T-helper 2 cell (primary cell): ENCODE data around the gene TP53I3.
"Not testable (repeated sequence)": the region's sequence is repeated elsewhere in the genome, so short reads cannot be mapped to it uniquely, and the experiment has no call there.

Source experiments
- DNase-seq, 5 experiments: peaks; one replicate each; pipeline versions ENCODE4 v3.0.0 to v3.0.0-alpha.2; 2012 to 2022

Gene TP53I3

DNA sequence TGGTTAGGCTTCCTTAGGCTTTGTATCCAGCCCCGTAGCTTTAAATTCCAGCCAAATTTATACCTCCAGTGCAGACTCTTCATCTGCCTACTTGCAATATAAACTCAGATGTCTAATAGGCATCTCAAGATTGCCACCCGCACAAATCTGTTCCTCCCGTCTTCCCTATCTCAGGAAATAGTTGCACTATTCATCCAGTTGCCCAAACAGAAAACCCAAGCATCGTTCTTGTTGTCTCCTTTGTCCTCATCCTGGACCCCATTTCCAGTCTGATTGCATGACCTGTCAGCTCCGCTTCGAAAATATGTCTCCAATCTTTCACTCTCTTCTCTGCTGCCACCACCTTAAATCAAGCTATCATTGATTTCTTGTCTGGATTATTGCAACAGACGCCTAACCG lies 32.8 kb downstream of the TP53I3 start:
- no peak for DNase-seq

DNA sequence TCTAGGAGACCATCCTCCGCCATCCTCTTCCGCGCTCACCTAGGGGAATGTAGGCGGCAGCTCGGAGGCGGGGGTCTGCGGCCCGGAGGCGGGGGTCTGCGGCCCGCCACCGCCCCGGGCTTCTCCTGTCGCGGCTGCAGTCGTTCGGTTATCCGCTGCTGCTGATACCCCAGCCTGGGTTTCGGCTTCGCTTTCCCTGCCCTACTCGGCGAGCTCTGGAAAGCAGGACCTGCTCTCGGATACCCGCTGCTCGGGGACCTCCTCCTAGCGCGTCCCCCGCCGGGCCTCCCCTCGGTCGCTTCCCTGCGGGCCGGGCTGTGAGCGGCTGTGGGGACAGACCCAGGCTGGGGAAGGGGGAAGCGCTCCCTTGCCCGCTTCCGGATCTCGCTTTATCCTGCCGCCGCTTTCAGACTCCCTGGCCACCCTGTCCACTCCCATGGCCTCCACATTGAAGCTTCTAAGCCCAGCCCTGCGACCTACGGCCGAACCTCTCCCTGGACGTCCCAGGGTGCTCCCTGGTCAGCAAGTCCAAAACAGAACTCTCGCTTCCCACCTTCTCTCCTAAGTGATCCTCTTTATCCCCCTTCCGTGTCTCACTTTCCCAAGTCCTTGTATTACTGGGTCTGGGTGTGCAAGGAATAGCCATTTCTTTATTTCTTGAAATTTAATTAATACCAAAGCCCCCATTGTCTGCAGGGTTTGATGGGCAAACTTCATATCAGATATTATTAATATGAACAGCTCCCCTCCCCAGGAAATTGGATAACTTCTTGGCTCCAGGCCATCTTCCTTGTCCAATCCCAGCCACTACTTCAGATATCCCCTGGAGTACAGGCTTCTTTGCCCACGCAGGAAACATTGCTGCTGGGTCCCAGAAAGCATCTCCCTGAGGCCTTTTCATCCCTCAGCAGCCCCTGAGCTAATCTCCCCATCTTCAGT lies 34.3 kb downstream of the TP53I3 start:
- peak in 1 of 5 experiments; percentile 6 for DNase-seq

DNA sequence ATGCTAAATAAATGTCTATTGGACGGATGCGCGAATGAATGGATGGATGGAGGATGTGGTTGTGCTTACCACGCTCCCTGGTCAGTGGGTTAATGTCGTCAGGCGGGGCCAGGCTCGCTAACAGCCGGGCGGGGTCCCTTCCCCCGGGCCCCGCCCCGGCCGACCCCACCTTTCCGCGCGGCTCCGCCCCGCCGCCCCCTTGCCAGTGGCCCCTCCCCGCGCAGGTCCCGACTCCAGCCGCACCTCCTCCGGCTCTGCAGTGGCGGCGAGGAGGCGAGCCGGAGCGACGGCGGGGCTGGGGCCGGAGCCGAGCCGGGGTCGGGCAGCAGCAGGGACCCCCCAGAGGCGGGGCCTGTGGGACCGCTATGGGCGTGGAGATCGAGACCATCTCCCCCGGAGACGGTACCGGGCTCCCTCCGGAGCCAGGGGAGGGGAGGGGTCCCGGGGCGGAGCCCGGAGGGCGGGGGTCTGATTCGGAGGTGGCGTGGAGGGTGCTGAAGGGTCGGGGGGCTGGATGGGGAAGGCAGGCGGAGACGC lies 35.1 kb downstream of the TP53I3 start, which contains the start of gene FKBP1B:
TSS of gene FKBP1B (plus strand) at position 257 of the 537 bp plus-strand sequence. CDS start at position 366, 109 bp downstream.
- peak; percentile 25 to 66 (median 47) for DNase-seq

DNA sequence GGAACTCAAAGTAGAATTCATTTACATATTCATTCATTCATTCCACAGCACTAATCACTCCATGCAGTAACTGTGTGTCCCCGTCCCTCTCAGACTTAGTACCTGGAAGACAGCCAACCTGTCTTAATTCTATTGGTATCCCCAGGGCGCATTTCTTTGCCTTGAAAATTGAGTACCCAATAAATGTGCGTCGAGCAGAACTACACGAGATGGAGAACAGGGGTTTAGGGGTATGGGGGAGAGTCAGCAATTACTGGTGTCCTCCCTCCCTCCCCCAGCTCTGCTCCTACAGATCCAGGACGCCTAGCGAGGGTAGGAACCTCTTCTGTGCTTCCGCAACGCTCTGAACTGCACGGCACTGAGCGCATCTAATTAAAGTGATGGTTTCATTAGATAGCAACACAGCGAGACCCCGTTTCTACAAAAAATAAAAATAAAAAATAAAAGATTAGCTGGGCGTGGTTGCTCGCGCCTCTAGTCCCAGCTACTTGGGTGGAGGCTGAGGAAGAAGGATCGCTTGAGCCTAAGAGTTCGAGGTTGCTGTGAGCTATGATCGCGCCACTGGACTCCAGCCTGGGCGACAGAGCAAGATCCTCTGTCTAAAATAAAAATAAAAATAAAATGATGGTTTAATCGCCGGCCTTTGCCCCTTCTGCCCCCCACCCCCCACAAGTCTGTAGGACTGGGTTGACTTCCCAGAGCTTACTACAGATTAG lies 35.7 kb downstream of the TP53I3 start:
- peak in 1 of 5 experiments; percentile 22 for DNase-seq

DNA sequence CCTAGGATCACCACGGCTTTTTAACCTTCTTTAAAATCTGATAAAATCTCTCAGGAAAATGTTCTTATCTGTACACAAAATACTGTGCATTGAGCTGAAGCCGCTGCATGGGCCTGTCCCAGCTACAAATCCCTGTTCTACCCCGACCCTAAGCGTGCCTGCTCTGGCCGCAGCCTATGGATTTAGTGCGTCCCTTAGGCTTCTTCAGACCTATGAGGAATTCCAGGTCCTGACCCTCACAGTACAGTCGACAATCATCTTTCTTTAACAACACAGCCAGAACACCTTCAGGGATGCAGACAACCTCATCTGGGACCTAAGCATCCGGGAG lies 37.0 kb downstream of the TP53I3 start:
- no peak for DNase-seq

DNA sequence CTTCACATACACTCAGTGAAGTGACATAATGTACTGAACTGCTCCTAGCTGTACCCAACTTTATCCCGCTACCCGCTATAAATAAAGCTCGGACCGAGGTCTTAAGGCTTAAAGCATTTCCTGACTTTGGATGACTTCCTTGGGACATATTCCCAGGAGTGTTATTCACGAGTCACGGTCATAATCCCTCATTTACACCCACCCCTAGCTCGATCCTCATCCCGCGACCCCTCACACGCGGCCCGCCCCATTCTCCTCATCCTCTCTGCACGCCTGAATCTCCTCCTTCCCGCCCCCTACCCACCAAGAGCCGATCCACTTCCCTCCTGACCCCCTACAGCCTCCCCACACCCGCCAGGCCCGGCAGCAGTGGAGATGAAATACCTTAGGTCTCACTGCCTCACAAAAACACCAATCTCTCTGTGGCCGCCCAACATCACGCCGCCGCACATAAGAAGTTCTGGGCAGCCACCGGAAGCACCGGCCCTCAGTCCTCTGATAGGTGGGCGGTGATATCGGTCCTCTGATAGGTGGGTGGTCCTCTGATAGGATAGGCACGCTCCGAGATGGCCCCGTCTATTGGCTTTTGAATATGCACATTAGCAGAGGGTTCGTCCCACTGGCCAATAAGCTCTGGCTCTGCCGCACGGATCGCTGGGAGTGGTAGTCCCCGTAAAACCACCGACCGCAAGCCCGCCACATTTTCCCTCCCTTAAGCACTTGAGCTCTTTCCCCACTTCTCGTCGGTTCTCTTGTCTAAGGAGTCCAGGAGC lies 37.5 kb downstream of the TP53I3 start, which contains the start of gene WDCP:
TSS of gene WDCP (minus strand) at position 462 of the 773 bp plus-strand sequence. CDS start 7,897 bp downstream, outside the sequence.
- DNase-seq, result peak; percentile 82 to 99 (median 92)

DNA sequence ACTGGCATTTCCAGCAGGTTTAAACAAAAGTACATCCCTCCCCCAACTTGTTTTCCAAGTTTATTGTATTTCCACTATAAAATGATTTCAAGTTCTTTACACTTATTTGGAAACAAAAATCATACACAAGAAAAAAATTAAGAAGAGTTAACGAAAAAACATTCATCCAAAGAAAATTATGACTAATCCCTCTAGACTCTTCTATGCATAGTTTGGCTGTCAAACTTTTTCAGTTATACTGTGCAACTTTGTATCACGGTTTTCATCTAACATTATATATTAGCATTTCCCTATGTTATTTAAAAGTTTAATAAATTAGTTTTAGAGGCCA lies 38.1 kb downstream of the TP53I3 start:
- DNase-seq, result no peak

DNA sequence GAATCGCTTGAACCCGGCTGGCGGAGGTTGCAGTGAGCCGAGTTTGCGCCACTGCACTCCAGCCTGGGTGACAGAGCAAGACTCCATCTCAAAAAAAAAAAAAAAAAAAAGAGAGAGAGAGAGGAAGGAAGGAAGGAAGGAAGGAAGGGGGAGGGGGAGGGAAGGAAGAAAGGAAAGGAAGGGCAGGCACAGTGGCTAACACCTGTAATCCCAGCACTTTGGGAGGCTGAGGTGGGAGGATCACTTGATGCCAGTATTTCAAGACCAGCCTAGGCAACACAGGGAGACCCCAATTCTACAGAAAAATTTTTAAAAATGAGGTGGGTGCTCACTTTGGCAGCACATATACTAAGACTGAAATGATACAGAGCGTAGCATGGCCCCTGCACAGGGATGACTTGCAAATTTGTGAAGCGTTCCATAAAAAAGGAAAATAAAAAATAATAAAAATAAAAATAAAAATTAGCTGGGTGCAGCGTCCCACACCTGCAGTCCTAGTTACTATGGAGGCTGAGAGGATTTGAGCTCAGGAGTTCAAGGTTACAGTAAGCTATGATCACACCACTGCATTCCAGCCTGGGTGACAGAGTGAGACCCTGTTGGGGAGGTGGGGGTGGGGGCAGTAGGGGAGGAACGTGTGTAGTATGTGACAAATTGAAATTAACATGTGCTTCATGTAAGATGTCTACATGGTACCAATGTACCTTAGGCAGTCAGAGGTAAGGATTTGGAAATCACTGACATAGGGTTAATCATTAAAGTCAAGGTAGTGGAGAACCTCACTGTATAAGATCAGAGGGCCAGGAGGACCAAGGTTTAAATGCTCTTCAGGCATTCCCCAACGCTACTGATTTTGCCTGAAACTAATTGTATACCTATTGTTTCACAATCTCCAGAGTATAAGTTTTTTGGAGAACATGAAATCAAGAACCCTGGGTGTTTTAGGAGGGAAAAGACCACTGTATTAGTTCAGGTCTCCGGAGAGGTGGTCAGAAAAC lies 38.8 kb downstream of the TP53I3 start:
- no peak for DNase-seq

DNA sequence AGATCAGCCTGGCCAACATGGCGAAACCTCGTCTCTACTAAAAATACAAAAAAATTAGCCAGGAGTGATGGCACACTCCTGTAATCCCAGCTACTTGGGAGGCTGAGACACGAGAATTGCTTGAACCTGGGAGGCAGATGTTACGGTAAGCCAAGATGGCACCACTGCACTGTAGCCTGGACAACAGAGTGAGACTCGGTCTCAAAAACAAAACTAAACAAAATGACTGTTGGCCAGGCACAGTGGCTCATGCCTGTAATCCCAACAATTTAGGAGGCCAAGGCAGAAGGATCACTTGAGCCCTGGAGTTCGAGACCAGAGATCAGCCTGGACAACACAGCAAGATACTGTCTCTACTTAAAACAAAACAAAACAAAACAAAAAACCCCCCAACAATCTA lies 41.5 kb downstream of the TP53I3 start:
- DNase-seq, result not testable (repeated sequence)

DNA sequence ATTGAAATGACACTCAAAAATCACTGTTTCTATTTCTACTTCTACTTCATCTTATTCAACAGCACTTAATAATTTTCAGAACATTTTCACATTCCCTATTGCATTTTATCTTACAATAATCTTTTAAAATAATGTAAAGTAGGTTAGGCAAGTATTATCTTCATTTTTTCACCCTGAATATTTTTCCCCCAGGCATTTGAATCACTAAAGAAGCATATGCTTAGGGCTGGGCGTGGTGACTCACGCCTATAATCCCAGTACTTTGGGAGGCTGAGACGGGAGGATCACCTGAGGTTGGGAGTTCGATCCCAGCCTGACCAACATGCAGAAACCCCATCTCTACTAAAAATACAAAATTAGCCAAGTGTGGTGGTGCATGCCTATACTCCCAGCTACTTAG lies 44.1 kb downstream of the TP53I3 start:
- no peak for DNase-seq

DNA sequence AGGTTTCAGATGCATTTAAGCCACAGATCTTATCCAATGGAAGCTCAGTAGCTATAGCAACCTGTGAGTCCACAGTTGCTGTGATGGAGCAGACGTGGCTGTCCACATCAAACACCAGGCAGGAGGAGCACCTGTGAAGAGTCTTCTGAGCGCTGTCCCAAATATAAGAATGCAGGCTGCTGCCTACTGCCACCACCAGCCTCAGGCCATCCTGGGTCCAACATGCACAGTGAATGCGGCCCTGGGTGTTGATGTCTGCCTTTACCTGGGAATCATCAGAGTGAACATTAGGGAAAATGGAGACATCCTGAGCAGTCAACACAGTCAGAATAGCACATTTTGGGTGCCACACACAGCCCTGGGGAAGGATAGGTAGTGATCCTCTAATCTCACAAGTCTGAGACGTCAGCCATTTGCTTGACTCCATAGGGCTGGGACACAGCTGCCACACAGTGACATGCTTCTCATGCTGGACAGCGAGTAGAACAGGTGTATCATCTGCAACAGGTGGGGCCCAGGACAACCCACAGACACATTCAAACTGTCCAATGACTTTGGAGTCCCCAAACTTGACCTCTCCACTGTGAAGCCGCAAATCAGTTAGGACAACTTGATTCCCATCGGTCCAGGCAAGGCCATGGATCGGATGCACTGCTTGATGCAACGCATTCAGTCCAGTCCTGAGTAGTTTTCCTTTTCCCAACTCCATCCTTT lies 45.7 kb downstream of the TP53I3 start:
- DNase-seq, result no peak
